ENCODE results near the gene MMP24OS. TPM values are rescaled to one million over a fixed set of nuclear protein-coding genes. Genes with fewer than 3 reads are reported as not detected.

MMP24OS gene
- total RNA-seq, 3 donors from 2014 or later, result 90.9 to 156 (median 124) TPM

DNA sequence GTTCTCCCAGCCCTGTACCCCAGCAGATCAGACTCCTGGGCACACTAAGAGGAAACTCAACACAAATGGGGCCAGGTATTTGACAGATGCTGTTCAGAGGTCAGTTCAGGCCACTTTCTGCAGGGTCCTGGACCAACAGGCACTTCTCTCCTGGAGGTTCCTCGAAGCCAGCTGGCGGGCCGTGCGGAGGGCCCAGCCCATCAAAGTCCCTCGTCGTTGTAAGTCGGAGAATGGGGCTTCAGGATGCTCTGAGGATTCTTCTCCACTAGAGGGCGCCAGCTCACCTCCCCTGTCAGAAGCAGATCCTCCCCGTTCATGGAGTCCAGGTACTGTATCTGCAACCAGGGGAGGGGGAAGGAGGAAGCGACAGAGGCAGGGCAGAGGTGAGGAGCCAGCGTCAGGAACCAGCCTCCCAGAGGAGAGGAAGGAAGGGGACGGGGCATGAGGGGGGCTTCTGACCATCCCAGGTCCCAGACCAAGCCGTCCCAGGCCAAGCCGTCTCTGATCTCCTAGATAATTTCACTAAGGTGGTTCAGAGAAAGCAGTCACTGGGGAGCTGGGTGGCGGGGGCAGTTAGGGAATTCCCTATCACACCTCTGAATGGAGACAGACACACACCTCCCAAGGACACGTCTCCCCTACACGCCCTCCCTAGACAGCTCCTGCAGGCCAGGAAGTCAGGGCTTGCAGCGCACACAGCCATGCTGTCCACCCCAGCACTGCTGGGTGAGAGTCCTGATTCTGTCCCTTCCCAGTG lies 26.0 kb upstream of the MMP24OS start:
- Histone ChIP-seq H3K9me3 (no peaks in the 10 kb centered on the region), H3K36me3 (ENCODE audit: low read depth) (no peaks in the 10 kb centered on the region), H3K4me1 (ENCODE audit: low read depth) (peaks cover 9% of the 10 kb centered on the region), H3K4me3 (no peak overlapping the region)
- DNase-seq, result peak; percentile 72 to 94 (median 80)
- intact Hi-C loops (cut with DNase I, micrococcal nuclease), result loop anchor here (5.0 kb wide), 2 partner anchors 133 to 143 kb away; partner anchors contain the start of gene GDF5 (in 1 of the 2)
- TF ChIP-seq CTCF (IDR thresholded peaks at IDR 0.05), result peak; percentile 71
- peak; percentile 86 for ATAC-seq

DNA sequence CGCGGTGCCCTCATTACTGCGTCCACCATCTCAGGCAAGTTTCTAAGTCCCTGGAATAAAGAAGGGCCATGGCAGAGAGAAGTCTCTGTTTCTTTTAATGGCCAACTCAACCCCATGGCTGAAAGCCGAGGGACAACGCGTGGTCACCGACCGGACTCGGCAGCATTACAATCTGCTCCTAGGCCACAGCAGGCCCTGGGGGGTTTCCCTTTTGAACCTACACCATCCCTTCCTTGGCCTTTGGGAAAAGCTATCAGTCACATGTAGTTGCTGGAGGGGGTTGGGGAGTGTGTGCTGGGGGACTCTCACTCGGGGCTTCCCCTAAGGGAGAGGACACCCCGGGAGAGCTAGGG lies 25.4 kb upstream of the MMP24OS start:
- peaks cover 9% of the 10 kb centered on the region for H3K4me1 ChIP-seq (ENCODE audit: low read depth)
- intact Hi-C loops (cut with DNase I, micrococcal nuclease), result loop anchor here (5.0 kb wide), 2 partner anchors 134 to 144 kb away; partner anchors contain the start of gene GDF5 (in 1 of the 2)

GRCh38 chr20:35302421-35303335 lies 24.8 kb upstream of the MMP24OS start:
- ATAC-seq (no peak), DNase-seq (no peak)
- no peak for TF ChIP-seq CTCF (IDR thresholded peaks at IDR 0.05)
- no peaks in the 10 kb centered on the region for H3K9me3 ChIP-seq
- H3K4me3 ChIP-seq, result no peak overlapping the region
- intact Hi-C loops (cut with DNase I, micrococcal nuclease), result loop anchor here (5.0 kb wide), 2 partner anchors 135 to 145 kb away; partner anchors contain the start of gene GDF5 (in 1 of the 2)
- peaks cover 9% of the 10 kb centered on the region for H3K4me1 ChIP-seq (ENCODE audit: low read depth)
- no peaks in the 10 kb centered on the region for H3K36me3 ChIP-seq (ENCODE audit: low read depth)

More for the DNA sequence above, 25.4 kb upstream of the MMP24OS start:
- DNase-seq (no peak), ATAC-seq (no peak)
- Histone ChIP-seq H3K36me3 (ENCODE audit: low read depth) (no peaks in the 10 kb centered on the region), H3K9me3 (no peaks in the 10 kb centered on the region), H3K4me3 (no peak overlapping the region)
- TF ChIP-seq CTCF (IDR thresholded peaks at IDR 0.05), result no peak

- Histone ChIP-seq H3K4me1 (ENCODE audit: low read depth) (peaks cover under 1% of the 10 kb centered on the region), H3K4me3 (no peak overlapping the region), H3K36me3 (ENCODE audit: low read depth) (no peaks in the 10 kb centered on the region), H3K9me3 (no peaks in the 10 kb centered on the region)
- intact Hi-C loops (cut with DNase I, micrococcal nuclease), result loop anchor here (5.0 kb wide), 2 partner anchors 136 to 146 kb away; partner anchors contain the start of gene GDF5 (in 1 of the 2)
- ATAC-seq, result no peak
- DNase-seq, result no peak
- no peak for TF ChIP-seq CTCF (IDR thresholded peaks at IDR 0.05)
Measured at GRCh38 chr20:35301426-35301825, 23.5 kb upstream of the MMP24OS start.

- TF ChIP-seq CTCF (IDR thresholded peaks at IDR 0.05), result no peak
- Histone ChIP-seq H3K36me3 (ENCODE audit: low read depth) (no peaks in the 10 kb centered on the region), H3K4me3 (no peak overlapping the region), H3K4me1 (ENCODE audit: low read depth) (no peaks in the 10 kb centered on the region), H3K9me3 (no peaks in the 10 kb centered on the region)
- intact Hi-C loops (cut with DNase I, micrococcal nuclease), result loop anchor here (5.0 kb wide), 2 partner anchors 137 to 147 kb away; partner anchors contain the start of gene GDF5 (in 1 of the 2)
- peak; percentile 21 for ATAC-seq
- no peak for DNase-seq
Measured at GRCh38 chr20:35300469-35301262, 22.7 kb upstream of the MMP24OS start.
